GM19238 (cell line): Measurements from ENCODE around the gene GRIK2.

ENCODE experiments used
- DNase-seq: peaks from one replicate; pipeline ENCODE4 v3.0.0; 2011; ENCODE audit warnings: low spot score; ENCODE audit not compliant: insufficient read length

The GRIK2 gene

DNA sequence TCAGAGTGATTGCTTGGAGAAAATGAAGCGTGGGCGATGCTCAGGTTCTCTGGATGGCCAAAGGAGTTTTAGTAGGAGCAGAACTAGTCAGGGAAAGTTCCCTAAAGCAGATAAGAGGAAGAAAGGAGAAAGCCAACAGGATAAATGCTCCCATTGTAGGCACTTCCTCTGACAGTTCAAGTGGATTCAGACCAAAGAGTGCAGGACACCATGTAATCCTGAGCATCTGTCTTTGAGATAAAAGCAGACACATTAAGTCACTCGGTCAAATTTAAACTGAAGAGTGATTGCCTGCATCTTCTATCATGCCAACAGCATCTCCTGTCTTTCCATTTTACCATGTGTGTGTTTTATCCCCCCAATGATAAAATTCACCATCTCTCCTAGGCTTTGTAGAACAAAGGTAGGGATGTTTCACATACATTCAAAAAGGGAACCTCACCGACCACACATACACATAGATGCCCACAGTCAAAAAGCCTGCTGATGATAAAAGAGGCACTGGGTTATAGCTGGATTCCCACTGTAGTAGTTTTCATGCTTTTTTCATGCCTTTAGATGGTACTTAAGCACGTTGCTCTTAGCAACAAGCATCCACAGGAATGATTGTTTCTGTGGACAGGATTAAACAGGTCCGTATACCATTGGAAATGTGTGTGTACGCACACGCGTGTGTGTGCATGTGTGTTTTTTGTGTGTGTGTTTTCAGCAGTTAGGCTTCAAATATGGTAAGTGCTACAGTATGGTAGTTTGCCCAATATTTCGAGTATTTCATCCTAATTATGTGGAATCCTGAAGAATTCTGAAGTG, 7.0 kb downstream of the GRIK2 start:
- DNase-seq: no peak

DNA sequence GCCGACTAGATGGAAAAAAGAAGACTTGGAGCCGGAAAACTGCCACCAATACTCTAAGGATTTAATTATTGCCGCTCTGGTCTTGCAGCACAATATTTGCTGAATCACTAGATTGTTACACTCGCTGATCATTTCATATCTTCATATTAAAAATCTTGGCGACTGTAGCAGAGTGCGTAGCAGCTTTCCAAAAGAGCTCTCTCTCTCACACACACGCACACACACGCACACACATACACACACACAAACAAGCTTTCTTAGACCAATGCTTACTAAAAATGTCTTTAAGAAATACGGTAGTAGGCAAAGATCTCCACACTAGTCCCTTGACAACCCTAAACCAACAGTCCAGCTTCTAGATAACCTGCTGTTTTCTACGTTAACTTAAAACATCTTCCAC, 7.7 kb downstream of the GRIK2 start:
- no peak for DNase-seq

DNA sequence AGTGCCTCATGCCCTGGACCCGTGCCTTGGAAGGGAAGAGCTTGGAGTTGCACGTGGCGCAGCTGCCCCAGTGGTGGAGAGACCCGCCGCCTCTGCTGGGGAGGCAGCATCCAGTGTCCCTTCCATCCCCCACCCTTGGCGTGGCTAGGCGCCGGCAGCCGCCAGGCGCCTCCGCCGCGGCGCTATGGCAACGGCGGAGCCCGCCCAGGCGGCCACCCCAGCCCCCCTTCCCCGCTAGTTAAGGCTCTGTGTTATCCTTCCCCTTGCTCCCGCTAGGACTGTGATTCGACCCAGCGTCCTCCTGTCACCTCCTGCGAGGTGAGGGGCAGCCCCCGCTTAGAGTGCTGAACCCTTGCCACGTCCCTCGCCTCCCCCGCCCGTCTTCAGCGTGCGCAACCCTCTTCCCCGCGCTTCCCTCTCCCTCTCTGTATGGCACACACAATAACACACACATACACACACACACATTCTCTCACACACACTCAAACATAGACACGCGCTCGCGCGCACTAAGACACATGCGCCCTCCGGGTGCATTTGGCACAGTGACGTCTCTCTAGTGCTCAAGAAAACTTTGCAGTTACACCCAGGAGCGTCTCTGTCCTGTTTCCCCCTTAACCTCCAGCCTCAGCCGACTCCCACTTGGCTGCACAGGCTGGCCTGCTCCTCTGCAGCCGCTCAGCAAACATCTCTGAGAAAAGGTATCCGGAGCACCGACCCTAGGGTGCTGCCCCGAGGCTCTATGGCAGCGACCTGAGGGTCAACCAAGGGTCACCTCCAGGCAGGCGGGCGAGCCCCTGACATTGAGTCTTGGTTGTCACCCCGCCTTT, 8.5 kb downstream of the GRIK2 start:
- DNase-seq: no peak

- no peak for DNase-seq
These were observed 9.1 kb downstream of the GRIK2 start for GRCh38 chr6:101402622-101403031.

GRCh38 chr6:101403216-101403945, 9.9 kb downstream of the GRIK2 start:
- no peak for DNase-seq

DNA sequence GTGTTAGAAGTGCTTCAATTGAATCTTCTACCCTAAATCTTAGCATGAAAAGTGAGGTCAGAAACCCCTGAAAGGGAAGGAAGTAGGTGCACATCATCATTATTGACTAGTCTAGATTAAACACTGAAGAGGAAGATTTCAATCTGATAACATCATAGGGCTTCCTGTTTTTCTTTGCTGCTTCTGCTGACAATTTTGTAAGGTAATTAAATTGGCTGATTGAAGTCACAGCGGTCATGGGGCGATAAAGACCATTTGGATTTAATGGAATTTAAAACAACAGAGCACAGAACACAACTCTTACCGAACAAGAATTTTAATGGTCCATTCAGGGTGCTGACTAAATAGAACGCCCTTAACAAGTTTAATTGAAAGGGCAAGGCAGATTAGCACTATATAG, 11.3 kb downstream of the GRIK2 start:
- DNase-seq: no peak

GRCh38 chr6:101413773-101414172, 20.3 kb downstream of the GRIK2 start:
- DNase-seq: no peak

DNA sequence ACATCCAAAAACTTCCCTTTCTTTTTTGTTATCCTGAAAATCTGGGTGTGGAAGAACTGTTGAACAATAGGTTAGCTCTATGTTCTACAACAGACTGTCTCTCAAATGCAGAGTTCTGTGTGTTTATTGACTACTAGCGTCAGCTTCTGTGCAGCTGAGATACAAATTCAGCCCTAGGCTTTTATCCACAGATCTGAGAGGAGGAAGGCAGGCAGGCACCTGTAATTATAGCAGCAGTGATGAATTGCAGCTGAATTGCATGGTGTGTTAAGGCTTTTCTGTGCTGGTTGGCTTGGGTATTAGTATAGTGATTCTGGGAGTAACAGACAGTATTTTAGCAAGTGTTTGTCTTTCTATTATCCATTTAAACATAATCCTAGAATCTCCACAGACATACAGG, 24.4 kb downstream of the GRIK2 start:
- DNase-seq: no peak

- DNase-seq: no peak
These were observed 28.7 kb downstream of the GRIK2 start for GRCh38 chr6:101422251-101422650.

- no peak for DNase-seq
These were observed 29.3 kb downstream of the GRIK2 start for GRCh38 chr6:101422811-101423210.

DNA sequence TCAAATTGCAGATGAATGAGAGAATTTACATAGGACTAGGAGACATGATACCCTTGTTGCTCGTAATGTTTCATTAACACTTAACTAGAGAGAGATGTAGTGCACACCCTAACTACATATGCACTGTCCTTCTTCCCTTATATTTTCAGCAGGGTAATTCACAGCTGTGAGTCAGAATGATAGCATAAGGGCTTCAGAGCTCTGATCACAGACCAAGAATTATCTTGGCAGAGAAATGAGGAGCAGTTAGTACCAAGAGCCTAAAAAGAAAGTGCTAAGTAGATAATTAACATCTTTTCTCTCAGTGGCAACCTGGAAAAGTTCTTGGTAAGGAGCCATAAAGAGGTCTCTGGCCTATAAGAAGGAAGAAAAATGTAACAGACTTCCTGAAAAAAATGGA, 35.8 kb downstream of the GRIK2 start:
- no peak for DNase-seq

DNA sequence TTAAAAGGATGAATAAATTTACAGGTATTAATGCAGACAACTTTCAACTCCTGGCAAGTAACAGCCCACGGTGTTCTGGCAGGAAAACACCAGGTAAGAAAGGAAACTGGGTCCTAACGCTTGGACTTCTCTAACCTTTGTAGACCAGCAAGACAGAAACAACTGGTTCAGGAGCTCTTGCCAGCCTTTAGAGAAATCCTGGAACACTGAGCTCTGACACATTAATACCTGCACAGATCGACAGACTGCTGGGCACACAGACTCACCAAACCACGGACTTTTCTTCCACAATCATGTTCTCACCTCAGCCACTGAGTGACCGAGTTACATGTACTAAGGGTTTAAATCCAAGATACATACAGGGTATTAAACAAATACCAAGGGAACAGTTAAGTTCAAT, 36.3 kb downstream of the GRIK2 start:
- no peak for DNase-seq

DNA sequence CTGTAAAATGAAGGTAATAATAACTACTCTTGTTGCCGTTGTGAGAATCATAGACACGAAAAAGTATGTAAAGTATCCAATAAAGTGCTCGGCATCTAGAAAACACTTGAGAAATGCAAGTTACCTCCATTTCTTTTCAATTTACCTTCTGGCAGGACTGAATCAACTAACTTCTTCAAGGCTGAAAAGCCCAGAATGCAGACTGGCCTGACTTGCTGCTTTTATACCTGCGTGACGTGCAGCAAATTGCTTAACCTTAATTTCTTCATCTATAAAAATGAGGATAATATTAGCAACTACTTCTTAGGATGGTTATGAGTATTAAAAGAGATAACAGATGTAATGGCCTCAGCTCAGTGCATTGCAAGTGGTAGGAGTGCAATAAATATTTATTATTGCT, 39.6 kb downstream of the GRIK2 start:
- DNase-seq: no peak

DNA sequence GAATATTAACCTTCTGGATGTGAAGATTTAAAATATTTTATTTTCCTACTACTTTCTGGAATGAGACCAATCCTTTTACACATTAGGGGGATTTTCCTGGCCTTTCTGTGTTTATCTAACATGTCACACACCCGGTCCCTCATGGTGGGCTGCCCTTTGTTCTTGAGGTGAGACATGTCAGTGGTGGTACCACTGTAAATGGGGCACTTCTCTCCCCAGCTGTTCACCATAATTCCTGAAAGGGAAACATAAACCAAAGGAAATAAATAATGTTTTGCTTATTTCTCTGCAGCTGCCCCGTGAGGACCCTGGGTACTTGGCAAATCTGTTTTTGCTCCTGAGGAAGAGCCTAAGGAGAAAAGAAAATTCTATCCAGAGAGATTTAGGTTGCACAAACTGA, 41.1 kb downstream of the GRIK2 start:
- DNase-seq: no peak

DNA sequence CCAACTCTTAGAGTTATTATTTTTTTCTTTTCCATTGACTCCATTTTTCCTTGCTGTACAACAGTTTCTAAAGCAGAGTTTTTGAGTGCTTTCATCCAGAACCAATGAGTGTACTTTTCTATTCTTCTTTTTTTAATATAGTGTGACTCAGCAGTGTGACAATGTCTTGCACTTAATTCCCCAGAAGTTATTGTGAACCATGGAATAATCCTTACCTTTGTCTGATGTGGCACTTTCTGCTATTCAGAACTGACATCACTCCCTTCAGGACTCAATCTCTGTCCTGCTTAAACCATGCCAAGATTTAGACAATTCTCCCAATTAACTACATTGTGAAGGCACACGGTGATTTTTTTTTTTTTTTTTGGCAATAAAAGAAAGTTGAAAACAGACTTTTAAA, 41.5 kb downstream of the GRIK2 start:
- DNase-seq: no peak

- no peak for DNase-seq
These were observed 46.3 kb downstream of the GRIK2 start for GRCh38 chr6:101439790-101440189.

DNA sequence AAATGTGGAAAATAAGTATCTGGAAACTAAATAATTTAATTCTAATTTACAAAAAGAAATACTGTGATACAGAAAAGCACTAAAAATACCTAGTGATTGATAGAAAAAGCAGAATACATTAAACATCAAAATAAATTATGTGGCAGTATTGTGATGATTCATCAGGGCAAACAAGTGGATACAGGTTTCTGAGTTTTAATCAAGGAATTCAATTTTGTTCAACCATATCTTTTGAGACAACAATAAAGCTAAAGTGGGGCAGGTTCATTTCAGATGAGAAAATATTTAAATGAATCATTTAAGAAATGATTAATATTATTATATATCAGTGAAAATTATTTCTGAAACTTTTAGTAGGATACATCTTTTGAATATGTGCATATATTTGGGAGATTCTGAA, 49.8 kb downstream of the GRIK2 start:
- DNase-seq: no peak

- DNase-seq: no peak
These were observed 51.2 kb downstream of the GRIK2 start for GRCh38 chr6:101444717-101445116.

DNA sequence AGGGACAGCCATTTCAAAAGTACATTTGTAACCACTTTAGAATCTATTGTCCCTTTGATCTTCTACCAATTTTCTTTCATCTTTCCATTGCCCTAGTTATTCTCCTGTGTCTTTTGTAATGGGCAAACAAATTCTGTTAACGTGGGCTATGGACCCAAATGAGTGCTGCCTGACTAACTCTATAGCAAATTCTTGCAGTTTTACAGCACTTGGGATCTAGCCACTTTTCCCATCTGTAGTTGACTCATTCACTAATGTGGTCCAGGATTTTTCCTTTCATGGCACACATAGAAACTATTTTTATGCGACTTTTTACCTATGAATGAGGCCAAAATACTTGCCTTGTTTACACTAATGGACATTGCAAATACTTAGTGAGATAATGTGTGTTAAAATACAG, 52.0 kb downstream of the GRIK2 start:
- no peak for DNase-seq

- DNase-seq: no peak
These were observed 57.4 kb downstream of the GRIK2 start for GRCh38 chr6:101450901-101451300.

- no peak for DNase-seq
These were observed 58.5 kb downstream of the GRIK2 start for GRCh38 chr6:101451981-101452380.

- no peak for DNase-seq
These were observed 59.7 kb downstream of the GRIK2 start for GRCh38 chr6:101453221-101453620.
